PC-9 (cell line): ENCODE data around the gene FAM219A. TPM values are rescaled to one million over a fixed set of nuclear protein-coding genes. Genes with fewer than 3 reads are reported as not detected.

ENCODE experiments used
- BruUV-seq: library from RNA; stranded (reverse); fragments of 400-500 nt; replicated peaks from 2 replicates; lab custom pipeline; 2021; lab: Mats Ljungman, UMichigan
- CTCF ChIA-PET: fragments of 300-600 bp; sonication (Branson Sonifier 250); formaldehyde crosslinking; loops from one replicate; lab custom pipeline; 2022; ENCODE audit warnings: antibody characterized with exemption; lab: Charles Lee
- POLR2A ChIA-PET: fragments of 300-600 bp; sonication (Branson Sonifier 250); formaldehyde crosslinking; loops from one replicate; lab custom pipeline; 2022; ENCODE audit warnings: antibody characterized with exemption; ENCODE audit not compliant: unreplicated experiment; lab: Charles Lee
- DNase-seq, 2 experiments: peaks; one replicate each; pipeline versions ENCODE4 v3.0.0 to v3.0.0-alpha.2; 2015 to 2022; ENCODE audit warnings: mixed read lengths in 1 of 2
- H2AFZ ChIP-seq: fragments of 200-600 bp; sonication (generic); 2 replicates; pipeline ENCODE4 v1.8.1; 2017; ENCODE audit warnings: antibody characterized with exemption
- H3F3A ChIP-seq: fragments of 200-600 bp; sonication (generic); 2 replicates; pipeline ENCODE4 v1.8.1; 2017; ENCODE audit warnings: antibody characterized with exemption, mild to moderate bottlenecking, low read depth; ENCODE audit not compliant: insufficient read depth
- H3K27ac ChIP-seq: fragments of 200-600 bp; sonication (generic); 2 replicates; pipeline ENCODE4 v1.6.1; 2016; ENCODE audit warnings: mixed run types
- H3K27me3 ChIP-seq: fragments of 200-600 bp; sonication (generic); 2 replicates; pipeline ENCODE4 v1.6.1; 2016; ENCODE audit warnings: low read depth, mixed run types; ENCODE audit not compliant: insufficient read depth
- H3K36me3 ChIP-seq: fragments of 200-600 bp; sonication (generic); 2 replicates; pipeline ENCODE4 v1.6.1; 2016; ENCODE audit warnings: low read depth, mixed run types
- H3K4me1 ChIP-seq: fragments of 200-600 bp; sonication (generic); replicated peaks from 2 replicates; pipeline ENCODE4 v1.6.1; 2016; ENCODE audit warnings: mixed run types; ENCODE audit not compliant: insufficient read depth
- H3K4me2 ChIP-seq: fragments of 200-600 bp; sonication (generic); 2 replicates; pipeline ENCODE4 v1.6.1; 2017; ENCODE audit warnings: mixed run types
- H3K4me3 ChIP-seq: fragments of 200-600 bp; sonication (generic); 2 replicates; pipeline ENCODE4 v1.6.1; 2016; ENCODE audit warnings: mixed run types
- H3K79me2 ChIP-seq: fragments of 200-600 bp; sonication (generic); 2 replicates; pipeline ENCODE4 v1.6.1; 2017; ENCODE audit warnings: low read depth, mixed run types
- H3K9me2 ChIP-seq: fragments of 200-600 bp; sonication (generic); 2 replicates; pipeline ENCODE4 v1.8.1; 2017; ENCODE audit warnings: mild to moderate bottlenecking; ENCODE audit not compliant: insufficient read depth
- H3K9me3 ChIP-seq: fragments of 200-600 bp; sonication (generic); 2 replicates; pipeline ENCODE4 v1.8.1; 2016; ENCODE audit warnings: low read depth; ENCODE audit not compliant: insufficient read depth
- H4K20me1 ChIP-seq: fragments of 200-600 bp; sonication (generic); 2 replicates; pipeline ENCODE4 v1.8.1; 2017; ENCODE audit not compliant: insufficient read depth
- EZH2 ChIP-seq: fragments of 200-600 bp; sonication (generic); IDR thresholded peaks from 2 replicates; pipeline ENCODE4 v1.8.0; 2017; ENCODE audit warnings: antibody characterized with exemption, low read depth
- intact Hi-C: fragments of 100-400 bp; cut with micrococcal nuclease; formaldehyde crosslinking; loops from one replicate; pipeline ENCODE4 v1.10.0; 2022; ENCODE audit not compliant: unreplicated experiment
- total RNA-seq: library from RNA; stranded (reverse); gene quantifications from 2 replicates; pipeline ENCODE4 v1.2.3, GENCODE V29; 2021
- TF ChIP-seq, protein P1 (sequence below): fragments of 200-600 bp; sonication (generic); conservative IDR thresholded peaks from 2 replicates; pipeline ENCODE4 v1.6.1; 2017; ENCODE audit warnings: mixed run types, antibody characterized with exemption, mild to moderate bottlenecking, moderate library complexity

The FAM219A gene
- total RNA-seq, 1 experiment from 2014 or later = 15.6 TPM

DNA sequence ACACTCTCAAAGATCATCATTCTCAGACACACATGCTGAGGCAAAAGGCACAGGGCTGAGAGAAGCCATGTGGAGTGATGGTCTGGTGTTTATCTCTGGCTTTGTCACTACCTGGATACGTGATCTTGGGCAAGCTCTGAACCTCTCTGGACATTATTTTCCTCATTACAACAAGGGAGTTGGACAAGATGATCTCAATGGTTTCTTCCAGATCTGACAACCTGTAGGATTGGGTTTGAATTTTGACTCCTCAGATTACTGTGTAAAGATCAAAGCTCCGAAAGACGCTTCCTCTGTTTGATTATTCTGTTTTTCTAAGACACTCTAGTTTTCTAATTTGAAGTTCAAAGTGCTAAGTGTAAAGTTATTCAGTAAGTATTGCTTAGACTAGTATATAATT is 109.0 kb downstream of the FAM219A start:
- no peak overlapping the region for H3K4me2 ChIP-seq
- no peak for DNase-seq
- TF ChIP-seq EZH2 = no peak
- TF ChIP-seq, protein P1, sequence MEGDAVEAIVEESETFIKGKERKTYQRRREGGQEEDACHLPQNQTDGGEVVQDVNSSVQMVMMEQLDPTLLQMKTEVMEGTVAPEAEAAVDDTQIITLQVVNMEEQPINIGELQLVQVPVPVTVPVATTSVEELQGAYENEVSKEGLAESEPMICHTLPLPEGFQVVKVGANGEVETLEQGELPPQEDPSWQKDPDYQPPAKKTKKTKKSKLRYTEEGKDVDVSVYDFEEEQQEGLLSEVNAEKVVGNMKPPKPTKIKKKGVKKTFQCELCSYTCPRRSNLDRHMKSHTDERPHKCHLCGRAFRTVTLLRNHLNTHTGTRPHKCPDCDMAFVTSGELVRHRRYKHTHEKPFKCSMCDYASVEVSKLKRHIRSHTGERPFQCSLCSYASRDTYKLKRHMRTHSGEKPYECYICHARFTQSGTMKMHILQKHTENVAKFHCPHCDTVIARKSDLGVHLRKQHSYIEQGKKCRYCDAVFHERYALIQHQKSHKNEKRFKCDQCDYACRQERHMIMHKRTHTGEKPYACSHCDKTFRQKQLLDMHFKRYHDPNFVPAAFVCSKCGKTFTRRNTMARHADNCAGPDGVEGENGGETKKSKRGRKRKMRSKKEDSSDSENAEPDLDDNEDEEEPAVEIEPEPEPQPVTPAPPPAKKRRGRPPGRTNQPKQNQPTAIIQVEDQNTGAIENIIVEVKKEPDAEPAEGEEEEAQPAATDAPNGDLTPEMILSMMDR = no peak
- ChIA-PET POLR2A (no interaction called here), CTCF (no interaction called here)
- intact Hi-C loops = no loop called here
- no peaks in the 10 kb centered on the region for H3K9me3 ChIP-seq
- H2AFZ ChIP-seq = no peak overlapping the region
- H4K20me1 ChIP-seq = no peaks in the 10 kb centered on the region
- no peak overlapping the region for H3K4me3 ChIP-seq
- H3K79me2 ChIP-seq = no peaks in the 10 kb centered on the region
- H3K27me3 ChIP-seq = no peaks in the 10 kb centered on the region
- H3K36me3 ChIP-seq = no peaks in the 10 kb centered on the region
- no peaks in the 10 kb centered on the region for H3K9me2 ChIP-seq
- BruUV-seq = no TSS peak
- H3K27ac ChIP-seq = no peak overlapping the region
- H3F3A ChIP-seq = no peaks in the 10 kb centered on the region
- no peaks in the 10 kb centered on the region for H3K4me1 ChIP-seq

Other genes with a start within 250 kb of the FAM219A start
- 4.5 and 6.9 TPM in 2 replicates for gene KIF24, start 129.3 kb downstream of the FAM219A start, total RNA-seq
- gene NUDT2, start 129.0 kb downstream of the FAM219A start, total RNA-seq = 31.3 and 33.8 TPM in 2 replicates
- 3.0 and 3.1 TPM in 2 replicates for gene MYORG, start 81.7 kb downstream of the FAM219A start, total RNA-seq
- 1.5 and 1.6 TPM in 2 replicates for gene DNAI1, start 235 bp upstream of the FAM219A start, total RNA-seq
- gene ENHO, start 64.4 kb upstream of the FAM219A start, total RNA-seq = not detected in 2 replicates
- not detected in 2 replicates for gene CNTFR, start 131.2 kb upstream of the FAM219A start, total RNA-seq
- gene RPP25L, start 153.5 kb upstream of the FAM219A start, total RNA-seq = 15.6 and 19.4 TPM in 2 replicates
- gene DCTN3, start 161.9 kb upstream of the FAM219A start, total RNA-seq = 47.5 and 57.5 TPM in 2 replicates
- not detected in 2 replicates for gene ARID3C, start 170.5 kb upstream of the FAM219A start, total RNA-seq
- 55.8 and 57.9 TPM in 2 replicates for gene SIGMAR1, start 179.2 kb upstream of the FAM219A start, total RNA-seq
- 13.5 and 18.2 TPM in 2 replicates for gene GALT, start 188.1 kb upstream of the FAM219A start, total RNA-seq
- gene IL11RA, start 193.6 kb upstream of the FAM219A start, total RNA-seq = 8.5 and 8.7 TPM in 2 replicates
- gene CCL27, start 204.1 kb upstream of the FAM219A start, total RNA-seq = 0.44 and 0.98 TPM in 2 replicates
- not detected in 2 replicates for gene CCL19, start 232.7 kb upstream of the FAM219A start, total RNA-seq